AG09309 (cell line): ENCODE data around the gene WRAP53.
A peak's percentile ranks its signal among the peaks of the same experiment; 100 is the strongest.

Experiments
- DNase-seq: peaks from one replicate; pipeline ENCODE4 v3.0.0-alpha.2; 2010; ENCODE audit warnings: low read depth
- H3K4me3 ChIP-seq: 2 replicates; pipeline ENCODE4 v1.5.1; 2011; ENCODE audit warnings: mild to moderate bottlenecking, low read depth, low read length, moderate library complexity; ENCODE audit not compliant: control insufficient read depth
- TF ChIP-seq, protein P1 (sequence below): IDR thresholded peaks from 2 replicates; pipeline ENCODE4 v1.5.1; 2011; ENCODE audit warnings: mild to moderate bottlenecking, low read depth, low read length, inconsistent platforms; ENCODE audit not compliant: insufficient read depth, control insufficient read depth; ENCODE audit errors: missing control alignments

Gene WRAP53

DNA sequence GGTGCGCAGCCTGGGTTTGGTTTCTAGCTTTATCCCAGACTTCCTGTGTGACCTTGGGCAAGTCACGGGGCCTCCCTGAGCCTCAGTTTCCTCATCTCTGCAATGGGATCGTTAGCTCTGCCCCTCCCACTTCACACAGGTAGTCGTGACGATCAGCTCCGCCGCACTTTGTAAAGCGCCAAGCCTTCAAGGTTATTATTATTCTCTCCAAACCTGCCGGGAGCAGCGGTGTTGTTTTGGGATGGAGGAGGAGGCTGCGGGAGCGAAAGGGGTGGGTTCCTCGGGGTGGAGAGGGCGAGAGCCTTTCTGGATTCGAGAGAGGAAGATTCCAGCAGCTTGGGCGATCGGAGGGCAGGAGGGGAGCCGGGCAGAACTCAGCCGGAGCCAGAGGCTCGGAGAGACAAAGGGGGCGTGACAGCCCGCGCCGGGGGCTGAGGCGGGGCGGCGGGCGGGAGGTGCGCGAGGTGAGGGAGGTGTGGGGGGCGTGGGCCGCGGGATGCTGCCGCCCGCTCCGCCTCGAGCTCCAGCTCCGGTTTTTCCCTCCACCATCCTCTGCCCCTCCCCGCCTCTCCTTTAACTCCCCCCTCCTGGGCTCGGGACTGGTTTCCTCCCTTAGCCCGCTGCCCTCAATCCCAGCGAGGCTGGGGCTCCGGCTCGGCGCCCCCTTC, 16.5 kb downstream of the WRAP53 start, which contains the start of gene EFNB3:
Gene EFNB3, plus strand, starts transcription at position 602 of the 668 bp plus-strand sequence. CDS start 397 bp downstream, outside the sequence.
- H3K4me3 ChIP-seq, result peak within 1 kb of the TSS; percentile 55
- DNase-seq, result no peak
- TF ChIP-seq, protein P1, sequence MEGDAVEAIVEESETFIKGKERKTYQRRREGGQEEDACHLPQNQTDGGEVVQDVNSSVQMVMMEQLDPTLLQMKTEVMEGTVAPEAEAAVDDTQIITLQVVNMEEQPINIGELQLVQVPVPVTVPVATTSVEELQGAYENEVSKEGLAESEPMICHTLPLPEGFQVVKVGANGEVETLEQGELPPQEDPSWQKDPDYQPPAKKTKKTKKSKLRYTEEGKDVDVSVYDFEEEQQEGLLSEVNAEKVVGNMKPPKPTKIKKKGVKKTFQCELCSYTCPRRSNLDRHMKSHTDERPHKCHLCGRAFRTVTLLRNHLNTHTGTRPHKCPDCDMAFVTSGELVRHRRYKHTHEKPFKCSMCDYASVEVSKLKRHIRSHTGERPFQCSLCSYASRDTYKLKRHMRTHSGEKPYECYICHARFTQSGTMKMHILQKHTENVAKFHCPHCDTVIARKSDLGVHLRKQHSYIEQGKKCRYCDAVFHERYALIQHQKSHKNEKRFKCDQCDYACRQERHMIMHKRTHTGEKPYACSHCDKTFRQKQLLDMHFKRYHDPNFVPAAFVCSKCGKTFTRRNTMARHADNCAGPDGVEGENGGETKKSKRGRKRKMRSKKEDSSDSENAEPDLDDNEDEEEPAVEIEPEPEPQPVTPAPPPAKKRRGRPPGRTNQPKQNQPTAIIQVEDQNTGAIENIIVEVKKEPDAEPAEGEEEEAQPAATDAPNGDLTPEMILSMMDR, result no peak

DNA sequence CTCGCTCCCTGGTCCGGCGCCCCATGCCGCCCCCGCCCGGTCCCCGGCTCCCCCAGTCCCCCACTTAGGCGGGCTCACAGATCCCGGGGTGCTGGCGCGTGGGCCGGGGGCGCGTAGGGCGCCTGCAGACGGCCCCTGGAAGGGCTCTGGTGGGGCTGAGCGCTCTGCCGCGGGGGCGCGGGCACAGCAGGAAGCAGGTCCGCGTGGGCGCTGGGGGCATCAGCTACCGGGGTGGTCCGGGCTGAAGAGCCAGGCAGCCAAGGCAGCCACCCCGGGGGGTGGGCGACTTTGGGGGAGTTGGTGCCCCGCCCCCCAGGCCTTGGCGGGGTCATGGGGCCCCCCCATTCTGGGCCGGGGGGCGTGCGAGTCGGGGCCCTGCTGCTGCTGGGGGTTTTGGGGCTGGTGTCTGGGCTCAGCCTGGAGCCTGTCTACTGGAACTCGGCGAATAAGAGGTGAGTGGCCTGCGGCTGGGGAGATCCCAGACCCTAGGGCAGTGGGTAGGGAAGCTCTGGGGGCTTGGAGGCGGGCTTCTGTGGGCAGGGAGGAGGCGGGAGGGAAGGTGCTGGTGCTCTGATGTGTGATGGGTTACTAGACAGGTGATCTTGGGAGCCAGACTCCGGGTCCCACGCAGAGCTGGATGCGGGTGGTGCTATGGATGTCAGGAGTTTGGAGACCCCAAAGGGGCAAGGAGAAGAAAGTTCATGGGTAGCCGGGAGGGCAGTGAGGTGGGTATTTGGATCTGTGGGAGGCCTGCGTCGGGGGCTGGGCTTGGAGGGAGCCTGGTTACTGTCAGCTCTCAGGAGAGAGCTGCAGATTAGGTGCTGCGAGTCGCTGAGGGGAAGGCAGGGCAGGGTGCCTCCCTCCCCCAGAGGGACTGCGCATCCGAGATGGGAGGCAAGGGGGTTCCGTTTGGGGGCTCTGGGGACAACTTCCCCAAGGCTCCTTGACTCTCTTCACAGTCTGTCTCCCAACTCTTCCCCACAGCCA, 17.3 kb downstream of the WRAP53 start:
- TF ChIP-seq, protein P1, result no peak
- H3K4me3 ChIP-seq, result peak overlapping the region; percentile 55
- no peak for DNase-seq

DNA sequence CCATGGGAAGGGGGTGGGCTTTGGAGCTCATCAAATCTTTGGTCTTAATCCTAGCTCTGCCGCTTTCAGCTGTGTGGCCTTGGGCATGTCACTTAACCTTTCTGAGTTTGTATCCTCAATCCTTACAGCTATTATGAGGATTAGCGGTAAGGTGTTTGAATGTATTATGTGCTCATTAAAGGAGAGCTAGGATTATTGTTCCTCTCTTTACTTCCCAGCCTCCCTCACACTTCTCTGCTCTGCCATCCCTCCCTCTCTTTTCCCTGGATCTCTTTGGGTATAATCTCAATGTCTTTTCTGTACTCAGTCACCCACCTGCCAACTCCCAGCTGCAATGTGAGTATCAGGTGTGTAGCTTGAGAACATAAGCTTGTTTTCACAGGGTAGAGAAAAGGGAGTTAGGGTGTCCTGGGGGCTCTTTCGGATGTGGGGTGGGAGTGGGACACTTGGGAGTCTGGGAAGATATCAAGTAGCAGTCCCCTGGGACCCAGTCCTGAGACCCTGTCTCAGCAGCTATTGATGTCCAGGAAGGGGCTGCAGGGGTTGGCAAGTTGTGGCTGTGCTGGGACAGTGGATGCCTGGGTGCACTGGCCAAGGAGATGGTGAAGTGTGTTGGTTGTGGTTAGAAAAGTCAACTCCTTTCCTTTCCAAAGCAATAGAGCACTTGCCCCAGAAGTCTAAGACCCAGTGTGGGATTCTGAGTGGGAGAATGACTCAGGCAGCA, 18.5 kb downstream of the WRAP53 start:
- TF ChIP-seq, protein P1, result no peak
- no peak overlapping the region for H3K4me3 ChIP-seq
- no peak for DNase-seq

DNA sequence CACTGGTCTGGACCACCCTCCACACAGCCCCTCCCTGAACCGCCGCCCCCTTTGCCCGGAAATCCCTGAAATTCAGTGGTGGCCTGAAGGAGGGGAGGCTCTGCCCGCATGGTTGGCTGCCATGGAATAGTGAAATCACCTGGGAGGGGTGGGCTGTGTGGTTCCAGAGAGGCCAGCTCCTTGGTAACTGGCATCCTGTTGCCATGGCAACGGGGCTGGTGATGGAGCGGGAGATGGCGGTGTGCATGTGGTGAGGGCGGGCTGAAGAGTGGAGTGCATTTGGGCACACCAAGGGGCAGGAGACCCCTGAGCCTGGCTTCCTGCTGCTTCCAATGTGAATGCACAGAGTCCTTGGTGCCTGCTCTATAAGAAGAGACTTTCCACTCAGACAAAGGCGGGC, 19.2 kb downstream of the WRAP53 start:
- H3K4me3 ChIP-seq, result no peak overlapping the region
- TF ChIP-seq, protein P1, result no peak
- no peak for DNase-seq

DNA sequence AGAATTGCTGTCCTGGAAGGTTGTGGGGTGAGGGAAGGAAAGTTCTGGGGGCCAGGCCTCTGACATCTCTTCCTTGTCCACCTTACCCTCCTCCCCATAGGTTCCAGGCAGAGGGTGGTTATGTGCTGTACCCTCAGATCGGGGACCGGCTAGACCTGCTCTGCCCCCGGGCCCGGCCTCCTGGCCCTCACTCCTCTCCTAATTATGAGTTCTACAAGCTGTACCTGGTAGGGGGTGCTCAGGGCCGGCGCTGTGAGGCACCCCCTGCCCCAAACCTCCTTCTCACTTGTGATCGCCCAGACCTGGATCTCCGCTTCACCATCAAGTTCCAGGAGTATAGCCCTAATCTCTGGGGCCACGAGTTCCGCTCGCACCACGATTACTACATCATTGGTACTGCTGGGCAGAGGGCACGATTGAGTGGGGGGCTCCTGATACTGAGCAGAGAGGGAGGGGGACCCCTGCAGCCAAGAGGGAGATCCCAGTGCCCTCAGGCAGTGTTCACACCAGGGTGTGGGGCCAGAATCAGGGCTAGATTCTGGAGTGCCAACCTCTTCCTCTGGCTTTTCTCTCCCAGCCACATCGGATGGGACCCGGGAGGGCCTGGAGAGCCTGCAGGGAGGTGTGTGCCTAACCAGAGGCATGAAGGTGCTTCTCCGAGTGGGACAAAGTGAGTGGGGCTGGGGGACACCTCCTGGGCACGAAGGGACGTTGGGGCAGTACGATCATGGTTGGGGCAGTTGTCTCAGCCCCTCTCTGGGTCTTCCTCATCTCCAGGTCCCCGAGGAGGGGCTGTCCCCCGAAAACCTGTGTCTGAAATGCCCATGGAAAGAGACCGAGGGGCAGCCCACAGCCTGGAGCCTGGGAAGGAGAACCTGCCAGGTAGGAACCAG, 19.8 kb downstream of the WRAP53 start:
- H3K4me3 ChIP-seq, result no peak overlapping the region
- TF ChIP-seq, protein P1, result no peak
- no peak for DNase-seq
